Measurements from ENCODE around the gene HAPLN3. TPM values are rescaled to one million over a fixed set of nuclear protein-coding genes. Genes with fewer than 3 reads are reported as not detected.

The HAPLN3 gene, protein sequence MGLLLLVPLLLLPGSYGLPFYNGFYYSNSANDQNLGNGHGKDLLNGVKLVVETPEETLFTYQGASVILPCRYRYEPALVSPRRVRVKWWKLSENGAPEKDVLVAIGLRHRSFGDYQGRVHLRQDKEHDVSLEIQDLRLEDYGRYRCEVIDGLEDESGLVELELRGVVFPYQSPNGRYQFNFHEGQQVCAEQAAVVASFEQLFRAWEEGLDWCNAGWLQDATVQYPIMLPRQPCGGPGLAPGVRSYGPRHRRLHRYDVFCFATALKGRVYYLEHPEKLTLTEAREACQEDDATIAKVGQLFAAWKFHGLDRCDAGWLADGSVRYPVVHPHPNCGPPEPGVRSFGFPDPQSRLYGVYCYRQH
- total RNA-seq (2022) (4.1 and 5.0 TPM in 2 replicates), Bru-seq, nascent RNA (percentile 41 among the genes with signal in this experiment), BruChase-seq, experiment 1, labeled RNA remaining after a 6-hour chase (percentile 64 among the genes with signal in this experiment), BruChase-seq, experiment 2, labeled RNA remaining after a 2-hour chase (percentile 46 among the genes with signal in this experiment)
- long read RNA-seq: 0 reads

DNA sequence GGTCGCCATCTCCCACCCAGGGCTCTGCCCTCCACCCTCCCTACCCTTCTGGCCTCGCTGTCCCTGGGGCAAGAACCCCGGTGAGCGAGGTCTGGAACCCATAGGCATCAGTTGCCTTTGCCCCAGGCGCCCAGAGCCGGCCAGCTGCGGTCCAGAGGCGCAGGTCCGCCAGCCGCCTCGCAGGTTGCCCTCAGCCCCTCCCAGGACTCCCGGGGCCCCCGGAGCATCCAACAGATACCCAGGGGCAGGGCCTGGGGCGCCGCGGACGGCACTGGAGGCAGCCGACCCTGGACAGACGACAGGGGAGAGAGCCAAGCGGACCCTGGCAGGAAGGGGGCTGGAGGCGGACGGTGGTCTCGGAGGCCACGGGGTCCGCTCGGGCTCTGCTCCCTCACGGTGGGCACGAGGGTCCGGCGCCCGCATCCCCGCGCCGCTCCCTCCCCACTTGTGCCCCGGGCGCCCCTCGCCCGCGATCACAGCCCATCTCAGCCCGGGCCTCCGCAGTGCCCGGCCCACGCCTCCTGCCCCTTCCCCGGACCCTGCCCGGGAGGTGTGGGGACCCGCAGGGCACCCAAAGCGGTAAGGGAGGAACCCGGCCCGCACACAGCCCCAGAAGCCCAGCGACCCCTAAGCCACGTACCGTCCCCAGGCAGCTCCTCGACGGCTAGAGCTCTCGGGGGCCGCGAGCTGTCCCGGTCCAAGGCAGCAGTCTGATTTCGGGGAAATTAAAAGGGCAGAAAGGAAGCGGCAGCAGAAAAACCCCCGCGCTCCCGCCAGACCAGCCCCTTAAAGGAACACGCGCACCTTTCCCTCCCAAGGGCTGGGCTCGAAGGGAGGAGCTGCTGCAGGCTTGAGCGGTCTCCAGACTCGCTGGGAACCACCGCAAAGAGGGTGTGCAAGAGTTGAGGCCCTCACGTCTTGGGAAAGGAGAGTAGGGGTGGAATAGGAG lies at the start of gene HAPLN3:
TSS of gene HAPLN3 (minus strand) at position 726 of the 949 bp plus-strand sequence. CDS start 8,246 bp downstream, outside the sequence.
- Mint-ChIP-seq H3K4me3 (ENCODE audit: unreplicated experiment) (peak within 1 kb of the TSS; percentile 25), H3K9me3 (ENCODE audit: unreplicated experiment) (no peaks in the 10 kb centered on the region), H3K36me3 (ENCODE audit: insufficient read depth, unreplicated experiment) (peaks cover 42% of the 10 kb centered on the region), H3K27me3 (ENCODE audit: insufficient read depth, unreplicated experiment) (no peaks in the 10 kb centered on the region), H3K4me1 (ENCODE audit: insufficient read depth, unreplicated experiment) (peaks cover 12% of the 10 kb centered on the region), H3K27ac (ENCODE audit: low read depth, unreplicated experiment) (no peak within 1 kb of the TSS)
- no TSS peak for BruUV-seq (replicated peaks)
- TF ChIP-seq, protein P1, sequence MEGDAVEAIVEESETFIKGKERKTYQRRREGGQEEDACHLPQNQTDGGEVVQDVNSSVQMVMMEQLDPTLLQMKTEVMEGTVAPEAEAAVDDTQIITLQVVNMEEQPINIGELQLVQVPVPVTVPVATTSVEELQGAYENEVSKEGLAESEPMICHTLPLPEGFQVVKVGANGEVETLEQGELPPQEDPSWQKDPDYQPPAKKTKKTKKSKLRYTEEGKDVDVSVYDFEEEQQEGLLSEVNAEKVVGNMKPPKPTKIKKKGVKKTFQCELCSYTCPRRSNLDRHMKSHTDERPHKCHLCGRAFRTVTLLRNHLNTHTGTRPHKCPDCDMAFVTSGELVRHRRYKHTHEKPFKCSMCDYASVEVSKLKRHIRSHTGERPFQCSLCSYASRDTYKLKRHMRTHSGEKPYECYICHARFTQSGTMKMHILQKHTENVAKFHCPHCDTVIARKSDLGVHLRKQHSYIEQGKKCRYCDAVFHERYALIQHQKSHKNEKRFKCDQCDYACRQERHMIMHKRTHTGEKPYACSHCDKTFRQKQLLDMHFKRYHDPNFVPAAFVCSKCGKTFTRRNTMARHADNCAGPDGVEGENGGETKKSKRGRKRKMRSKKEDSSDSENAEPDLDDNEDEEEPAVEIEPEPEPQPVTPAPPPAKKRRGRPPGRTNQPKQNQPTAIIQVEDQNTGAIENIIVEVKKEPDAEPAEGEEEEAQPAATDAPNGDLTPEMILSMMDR (IDR thresholded peaks at IDR 0.05; ENCODE audit: unreplicated experiment): no peak
- ChIA-PET CTCF (interaction anchor here (0.5 to 1.5 kb wide), 10 partner anchors 10 to 280 kb away, joined by 3 to 11 read pairs (median 4); no protein-coding TSS in a partner anchor), POLR2A (interaction anchor here (0.8 to 1.7 kb wide), 4 partner anchors 10 to 236 kb away, joined by 3 to 7 read pairs (median 4); no protein-coding TSS in a partner anchor)
- peak; percentile 27 for DNase-seq (ENCODE audit: unreplicated experiment)
- intact Hi-C loops (cut with micrococcal nuclease): loop anchor here (2.0 to 10.0 kb wide), 2 partner anchors 90 to 282 kb away; partner anchors contain the start of gene ACAN

DNA sequence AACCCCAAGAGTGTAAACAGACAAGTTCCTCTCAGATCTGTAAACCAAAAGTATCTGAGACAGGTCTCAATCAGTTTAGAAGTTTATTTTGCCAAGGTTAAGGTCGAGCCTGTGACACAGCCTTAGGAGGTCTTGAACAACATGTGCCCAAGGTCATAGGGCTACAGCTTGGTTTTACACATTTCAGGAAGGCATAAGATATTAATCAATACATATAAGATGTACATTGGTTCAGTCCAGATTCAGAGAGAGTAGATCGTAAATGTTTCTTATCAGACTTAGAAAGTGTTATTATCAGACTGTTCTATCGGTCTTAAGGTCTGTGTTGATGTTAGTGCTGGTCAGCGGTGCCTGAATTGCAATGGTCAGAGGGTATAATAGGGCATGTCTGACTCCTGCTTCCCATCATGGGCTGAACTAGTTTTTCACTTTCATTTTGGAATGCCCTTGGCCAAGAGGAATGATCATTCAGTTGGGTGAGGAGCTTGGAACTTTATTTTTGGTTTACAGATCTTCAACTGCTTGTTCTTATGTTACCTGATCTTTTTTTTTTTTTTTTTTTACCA lies 44.8 kb upstream of the HAPLN3 start:
- no TSS peak for BruUV-seq (replicated peaks)
- H3K4me1 Mint-ChIP-seq (ENCODE audit: insufficient read depth, unreplicated experiment): no peaks in the 10 kb centered on the region
- TF ChIP-seq, protein P1 (IDR thresholded peaks at IDR 0.05; ENCODE audit: unreplicated experiment): no peak
- H3K4me3 Mint-ChIP-seq (ENCODE audit: unreplicated experiment): no peak overlapping the region
- no peaks in the 10 kb centered on the region for H3K9me3 Mint-ChIP-seq (ENCODE audit: unreplicated experiment)
- CTCF ChIA-PET: interaction anchor here (0.8 kb wide), 1 partner anchor 58 kb away, joined by 4 read pairs; no protein-coding TSS in a partner anchor
- no peak for DNase-seq (ENCODE audit: unreplicated experiment)
- H3K27ac Mint-ChIP-seq (ENCODE audit: low read depth, unreplicated experiment): no peak overlapping the region
- intact Hi-C loops (cut with micrococcal nuclease): no loop called here
- H3K27me3 Mint-ChIP-seq (ENCODE audit: insufficient read depth, unreplicated experiment): no peaks in the 10 kb centered on the region
- no peaks in the 10 kb centered on the region for H3K36me3 Mint-ChIP-seq (ENCODE audit: insufficient read depth, unreplicated experiment)
- POLR2A ChIA-PET: interaction anchor here (0.6 to 0.8 kb wide), 3 partner anchors 20 to 40 kb away, joined by 3 read pairs; no protein-coding TSS in a partner anchor

DNA sequence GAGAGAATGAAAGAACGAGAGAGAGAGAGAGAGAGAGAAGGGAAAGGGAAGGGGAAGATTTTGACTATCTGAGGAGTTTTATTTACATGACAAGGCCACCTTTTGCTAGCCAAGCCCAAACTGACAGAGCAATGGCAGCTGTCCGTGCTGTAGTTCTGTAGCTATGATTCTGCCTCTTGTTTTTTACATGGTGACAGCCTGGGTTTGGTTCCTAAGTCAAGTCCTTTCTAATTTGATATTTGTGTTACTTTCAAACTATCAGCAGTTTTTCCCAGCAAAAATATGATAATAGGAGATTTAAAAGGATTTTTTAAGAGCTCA lies 44.1 kb upstream of the HAPLN3 start:
- Mint-ChIP-seq H3K27ac (ENCODE audit: low read depth, unreplicated experiment) (no peak overlapping the region), H3K4me3 (ENCODE audit: unreplicated experiment) (no peak overlapping the region), H3K9me3 (ENCODE audit: unreplicated experiment) (no peaks in the 10 kb centered on the region), H3K27me3 (ENCODE audit: insufficient read depth, unreplicated experiment) (no peaks in the 10 kb centered on the region), H3K4me1 (ENCODE audit: insufficient read depth, unreplicated experiment) (no peaks in the 10 kb centered on the region), H3K36me3 (ENCODE audit: insufficient read depth, unreplicated experiment) (no peaks in the 10 kb centered on the region)
- ChIA-PET CTCF (interaction anchor here (0.7 to 1.8 kb wide), 3 partner anchors 35 to 57 kb away, joined by 3 to 8 read pairs (median 4); no protein-coding TSS in a partner anchor), POLR2A (interaction anchor here (0.6 to 0.8 kb wide), 3 partner anchors 19 to 640 kb away, joined by 3 to 4 read pairs (median 3); no protein-coding TSS in a partner anchor)
- intact Hi-C loops (cut with micrococcal nuclease): no loop called here
- BruUV-seq (replicated peaks): no TSS peak
- TF ChIP-seq, protein P1 (IDR thresholded peaks at IDR 0.05; ENCODE audit: unreplicated experiment): no peak
- no peak for DNase-seq (ENCODE audit: unreplicated experiment)

All from MCF 10A (cell line).